ENCODE measurements around the gene SERINC1.
"Not testable (repeated sequence)": the region's sequence is repeated elsewhere in the genome, so short reads cannot be mapped to it uniquely, and the experiment has no call there.

SERINC1 gene

DNA sequence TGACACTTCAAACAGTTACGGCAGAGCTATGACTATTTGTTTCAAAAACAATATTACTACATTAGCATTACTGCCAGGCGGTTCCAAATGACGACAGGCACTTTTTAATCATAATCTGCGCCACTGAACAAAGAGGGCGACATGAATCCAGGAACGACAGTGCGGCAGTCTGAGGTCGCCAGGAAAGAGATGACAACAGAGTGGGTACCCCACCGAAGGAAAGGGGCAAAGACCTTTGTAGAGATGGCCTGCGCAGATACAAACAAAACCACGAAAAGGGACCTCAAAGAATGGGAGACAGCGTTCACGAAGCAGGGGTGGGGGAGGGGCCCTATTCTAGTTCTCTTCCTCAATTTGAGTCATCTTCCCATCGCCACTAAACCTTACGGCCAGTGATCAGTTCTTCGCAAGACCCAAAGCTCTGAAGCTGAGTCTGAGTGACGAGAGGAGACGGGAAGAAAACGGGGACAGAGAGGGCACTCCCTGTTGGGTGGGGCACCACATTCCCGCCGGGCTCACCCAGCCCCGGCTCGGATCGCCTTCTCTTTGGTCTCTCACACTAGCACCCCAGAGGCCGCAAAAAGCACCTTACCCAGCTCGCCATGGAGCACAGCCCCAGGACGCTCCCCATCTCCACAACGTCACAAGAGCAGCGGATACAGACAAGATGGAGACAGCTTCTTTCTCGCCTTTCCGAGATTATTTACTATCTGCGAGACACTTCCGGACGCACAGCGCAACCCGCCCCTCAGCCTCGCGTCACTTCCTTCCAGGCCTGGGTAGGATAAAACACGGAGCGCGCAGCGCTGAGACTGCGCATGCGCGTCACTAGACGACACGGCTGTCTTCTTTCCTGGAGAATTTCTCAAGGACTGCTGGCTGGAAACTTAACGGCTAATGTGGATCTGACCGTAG is at the start of gene SERINC1:
SERINC1 (minus strand) TSS at position 701 of the 915 bp plus-strand sequence; CDS start at position 631, 70 bp downstream.
- Histone ChIP-seq H3K4me1 (ENCODE audit: control insufficient read depth, insufficient read depth, low read length) (peaks cover 4% of the 10 kb centered on the region), H3K27me3 (ENCODE audit: control insufficient read depth, insufficient read depth, low read length) (no peaks in the 10 kb centered on the region), H3K27ac (ENCODE audit: low read depth, low read length) (peak within 1 kb of the TSS; percentile 94), H3K9ac (ENCODE audit: low read length) (peak within 1 kb of the TSS; percentile 92), H3K4me3 (ENCODE audit: low read length) (peak within 1 kb of the TSS; percentile 96), H3K36me3 (ENCODE audit: control insufficient read depth, insufficient read depth, low read length) (no peaks in the 10 kb centered on the region)

DNA sequence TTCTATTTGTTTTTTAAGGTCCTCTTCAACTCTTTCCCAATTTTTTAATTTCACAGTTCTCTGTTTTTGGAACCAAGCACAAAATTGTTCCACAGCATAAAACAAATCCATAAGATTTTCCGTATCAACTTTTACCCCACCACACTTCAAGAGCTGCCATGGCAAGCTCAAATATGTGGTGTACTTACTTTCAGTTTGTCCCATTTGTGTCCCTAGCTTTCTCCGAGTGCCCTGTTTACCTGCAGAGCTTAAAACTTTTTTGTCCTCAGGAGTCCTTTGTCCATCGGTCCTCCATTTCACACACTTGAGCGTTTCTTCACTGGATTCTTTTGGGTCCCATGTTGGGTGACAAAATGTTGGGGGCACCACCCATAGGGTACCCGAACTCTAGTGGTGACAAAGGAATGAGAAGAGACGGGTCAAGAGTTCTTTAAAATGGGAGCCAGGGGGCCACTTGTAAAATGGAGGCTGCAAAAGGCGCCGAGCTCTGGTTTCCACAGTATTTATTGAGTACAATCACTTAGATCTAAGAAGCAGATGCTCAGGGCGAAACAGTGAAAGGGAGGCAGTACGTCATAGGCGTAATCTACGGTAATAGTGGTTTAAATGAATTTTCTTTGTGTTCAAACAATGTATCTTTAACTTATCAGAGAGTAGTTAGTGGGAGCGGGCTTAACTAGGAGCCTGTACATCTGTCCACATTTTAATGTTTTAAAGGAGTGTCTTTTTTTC is 39.8 kb upstream of the SERINC1 start:
- Histone ChIP-seq H3K36me3 (ENCODE audit: control insufficient read depth, insufficient read depth, low read length) (no peaks in the 10 kb centered on the region), H3K9ac (ENCODE audit: low read length) (no peak overlapping the region), H3K4me1 (ENCODE audit: control insufficient read depth, insufficient read depth, low read length) (no peaks in the 10 kb centered on the region), H3K4me3 (ENCODE audit: low read length) (no peak overlapping the region), H3K27me3 (ENCODE audit: control insufficient read depth, insufficient read depth, low read length) (no peaks in the 10 kb centered on the region), H3K27ac (ENCODE audit: low read depth, low read length) (no peak overlapping the region)

GRCh38 chr6:122505170-122505569 is 33.6 kb upstream of the SERINC1 start:
- H3K27me3 ChIP-seq (ENCODE audit: control insufficient read depth, insufficient read depth, low read length); H3K36me3 ChIP-seq (ENCODE audit: control insufficient read depth, insufficient read depth, low read length); H3K27ac ChIP-seq (ENCODE audit: low read depth, low read length); H3K4me1 ChIP-seq (ENCODE audit: control insufficient read depth, insufficient read depth, low read length); H3K9ac ChIP-seq (ENCODE audit: low read length); H3K4me3 ChIP-seq (ENCODE audit: low read length): not testable (repeated sequence)

DNA sequence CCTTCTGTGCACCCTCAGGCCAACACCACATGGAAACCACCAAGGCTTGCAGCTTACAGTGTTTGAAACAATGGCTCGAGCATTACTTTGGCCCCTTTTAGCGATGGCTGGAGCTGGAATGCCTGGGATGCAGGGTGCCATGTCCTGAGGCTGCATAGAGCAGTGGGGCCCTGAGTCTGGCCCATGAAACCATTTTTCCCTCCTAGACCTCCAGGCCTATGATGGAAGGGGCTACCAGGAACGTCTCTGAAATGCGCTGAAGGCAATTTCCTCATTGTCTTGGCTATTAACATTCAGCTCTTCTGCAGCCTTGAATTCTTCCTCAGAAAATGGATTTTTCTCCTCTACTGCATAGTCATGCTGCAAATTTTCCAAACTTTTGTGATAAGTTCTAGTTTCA is 29.9 kb upstream of the SERINC1 start:
- Histone ChIP-seq H3K9ac (ENCODE audit: low read length) (no peak overlapping the region), H3K4me3 (ENCODE audit: low read length) (no peak overlapping the region), H3K27me3 (ENCODE audit: control insufficient read depth, insufficient read depth, low read length) (no peaks in the 10 kb centered on the region), H3K4me1 (ENCODE audit: control insufficient read depth, insufficient read depth, low read length) (no peaks in the 10 kb centered on the region), H3K27ac (ENCODE audit: low read depth, low read length) (no peak overlapping the region), H3K36me3 (ENCODE audit: control insufficient read depth, insufficient read depth, low read length) (no peaks in the 10 kb centered on the region)

- no peaks in the 10 kb centered on the region for H3K36me3 ChIP-seq (ENCODE audit: control insufficient read depth, insufficient read depth, low read length)
- H3K4me1 ChIP-seq (ENCODE audit: control insufficient read depth, insufficient read depth, low read length): no peaks in the 10 kb centered on the region
- no peak overlapping the region for H3K9ac ChIP-seq (ENCODE audit: low read length)
- H3K27ac ChIP-seq (ENCODE audit: low read depth, low read length): no peak overlapping the region
- H3K4me3 ChIP-seq (ENCODE audit: low read length): no peak overlapping the region
- no peaks in the 10 kb centered on the region for H3K27me3 ChIP-seq (ENCODE audit: control insufficient read depth, insufficient read depth, low read length)
These were observed 24.0 kb upstream of the SERINC1 start for GRCh38 chr6:122495612-122496011.

GRCh38 chr6:122494665-122495272 is 23.2 kb upstream of the SERINC1 start:
- no peaks in the 10 kb centered on the region for H3K27me3 ChIP-seq (ENCODE audit: control insufficient read depth, insufficient read depth, low read length)
- no peak overlapping the region for H3K27ac ChIP-seq (ENCODE audit: low read depth, low read length)

DNA sequence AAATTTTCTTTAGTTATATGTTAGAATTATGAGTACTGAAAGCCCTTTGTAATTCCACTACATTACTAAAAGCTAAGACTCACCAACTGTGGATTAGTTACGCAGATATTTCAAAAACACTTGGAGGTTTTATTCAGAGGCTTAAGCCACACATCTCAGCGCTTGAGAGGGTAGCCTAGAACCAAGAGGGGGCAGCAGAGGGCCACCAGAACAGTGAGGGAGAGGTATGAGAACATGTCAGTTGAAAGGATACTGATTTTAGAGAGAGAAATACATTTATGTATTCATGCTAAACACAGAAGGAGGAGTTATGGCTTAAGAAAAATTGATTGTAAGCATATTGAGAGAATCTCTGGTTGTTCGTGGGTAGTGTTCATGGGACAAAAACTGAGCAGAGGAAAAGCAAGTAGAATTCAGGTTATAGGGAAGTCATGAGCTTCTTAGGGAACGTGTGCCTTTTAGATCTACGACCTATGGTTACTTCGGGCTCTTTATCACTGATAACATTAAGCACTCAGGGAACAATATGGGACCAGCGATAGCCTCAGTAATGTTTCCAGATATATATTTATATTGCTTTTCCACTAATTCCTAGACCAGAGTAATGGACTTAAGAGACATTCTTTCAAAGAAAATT is 20.4 kb upstream of the SERINC1 start:
- Histone ChIP-seq H3K9ac (ENCODE audit: low read length) (no peak overlapping the region), H3K27me3 (ENCODE audit: control insufficient read depth, insufficient read depth, low read length) (no peaks in the 10 kb centered on the region), H3K36me3 (ENCODE audit: control insufficient read depth, insufficient read depth, low read length) (no peaks in the 10 kb centered on the region), H3K4me3 (ENCODE audit: low read length) (no peak overlapping the region), H3K4me1 (ENCODE audit: control insufficient read depth, insufficient read depth, low read length) (no peaks in the 10 kb centered on the region), H3K27ac (ENCODE audit: low read depth, low read length) (no peak overlapping the region)

More at GRCh38 chr6:122494665-122495272, 23.2 kb upstream of the SERINC1 start:
- Histone ChIP-seq H3K9ac (ENCODE audit: low read length) (no peak overlapping the region), H3K4me3 (ENCODE audit: low read length) (no peak overlapping the region), H3K4me1 (ENCODE audit: control insufficient read depth, insufficient read depth, low read length) (no peaks in the 10 kb centered on the region), H3K36me3 (ENCODE audit: control insufficient read depth, insufficient read depth, low read length) (no peaks in the 10 kb centered on the region)

GRCh38 chr6:122490607-122491006 is 19.0 kb upstream of the SERINC1 start:
- Histone ChIP-seq H3K27me3 (ENCODE audit: control insufficient read depth, insufficient read depth, low read length) (no peaks in the 10 kb centered on the region), H3K4me3 (ENCODE audit: low read length) (no peak overlapping the region), H3K36me3 (ENCODE audit: control insufficient read depth, insufficient read depth, low read length) (no peaks in the 10 kb centered on the region), H3K27ac (ENCODE audit: low read depth, low read length) (no peak overlapping the region), H3K4me1 (ENCODE audit: control insufficient read depth, insufficient read depth, low read length) (no peaks in the 10 kb centered on the region), H3K9ac (ENCODE audit: low read length) (no peak overlapping the region)

GRCh38 chr6:122484760-122485159 is 13.2 kb upstream of the SERINC1 start:
- H3K4me1 ChIP-seq (ENCODE audit: control insufficient read depth, insufficient read depth, low read length): no peaks in the 10 kb centered on the region
- no peaks in the 10 kb centered on the region for H3K27me3 ChIP-seq (ENCODE audit: control insufficient read depth, insufficient read depth, low read length)
- no peak overlapping the region for H3K27ac ChIP-seq (ENCODE audit: low read depth, low read length)
- no peaks in the 10 kb centered on the region for H3K36me3 ChIP-seq (ENCODE audit: control insufficient read depth, insufficient read depth, low read length)
- no peak overlapping the region for H3K4me3 ChIP-seq (ENCODE audit: low read length)
- no peak overlapping the region for H3K9ac ChIP-seq (ENCODE audit: low read length)

DNA sequence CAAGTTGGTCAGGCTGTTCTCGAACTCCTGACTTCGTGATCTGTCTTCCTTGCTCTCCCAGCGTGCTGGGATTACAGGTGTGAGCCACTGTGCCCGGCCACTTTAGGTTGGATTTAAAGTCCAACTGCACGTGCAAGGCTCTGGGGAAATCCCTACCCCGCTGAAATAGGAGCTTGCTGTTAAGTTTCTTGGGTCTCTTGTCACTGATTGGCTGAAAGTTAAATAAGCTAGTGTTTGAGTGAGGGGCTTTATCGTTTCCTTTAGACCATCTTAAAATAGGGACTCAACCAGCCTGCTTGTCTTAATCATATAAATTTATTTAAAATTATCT is 11.1 kb upstream of the SERINC1 start:
- H3K9ac ChIP-seq (ENCODE audit: low read length): no peak overlapping the region
- no peak overlapping the region for H3K4me3 ChIP-seq (ENCODE audit: low read length)
- H3K36me3 ChIP-seq (ENCODE audit: control insufficient read depth, insufficient read depth, low read length): no peaks in the 10 kb centered on the region
- H3K27me3 ChIP-seq (ENCODE audit: control insufficient read depth, insufficient read depth, low read length): no peaks in the 10 kb centered on the region
- no peaks in the 10 kb centered on the region for H3K4me1 ChIP-seq (ENCODE audit: control insufficient read depth, insufficient read depth, low read length)
- H3K27ac ChIP-seq (ENCODE audit: low read depth, low read length): no peak overlapping the region

GRCh38 chr6:122476131-122476530 is 4.5 kb upstream of the SERINC1 start:
- Histone ChIP-seq H3K9ac (ENCODE audit: low read length) (no peak overlapping the region), H3K27me3 (ENCODE audit: control insufficient read depth, insufficient read depth, low read length) (no peaks in the 10 kb centered on the region), H3K4me3 (ENCODE audit: low read length) (no peak overlapping the region), H3K4me1 (ENCODE audit: control insufficient read depth, insufficient read depth, low read length) (no peaks in the 10 kb centered on the region), H3K36me3 (ENCODE audit: control insufficient read depth, insufficient read depth, low read length) (no peaks in the 10 kb centered on the region), H3K27ac (ENCODE audit: low read depth, low read length) (no peak overlapping the region)

- H3K36me3 ChIP-seq (ENCODE audit: control insufficient read depth, insufficient read depth, low read length): no peaks in the 10 kb centered on the region
- H3K9ac ChIP-seq (ENCODE audit: low read length): peak overlapping the region; percentile 26
- peaks cover 4% of the 10 kb centered on the region for H3K4me1 ChIP-seq (ENCODE audit: control insufficient read depth, insufficient read depth, low read length)
- no peaks in the 10 kb centered on the region for H3K27me3 ChIP-seq (ENCODE audit: control insufficient read depth, insufficient read depth, low read length)
- H3K27ac ChIP-seq (ENCODE audit: low read depth, low read length): peak overlapping the region; percentile 94
- peak overlapping the region; percentile 96 for H3K4me3 ChIP-seq (ENCODE audit: low read length)
These were observed 374 bp upstream of the SERINC1 start for GRCh38 chr6:122472022-122472340.
